HG03103 (cell line): Measurements from ENCODE around the gene CWC27.
"Not testable (repeated sequence)": the region's sequence is repeated elsewhere in the genome, so short reads cannot be mapped to it uniquely, and the experiment has no call there.

Source experiments
- ATAC-seq: cut with Tn5 transposase; IDR thresholded peaks from one replicate; pipeline ENCODE4 v1.9.1; 2021; ENCODE audit warnings: low read depth; ENCODE audit not compliant: unreplicated experiment

CWC27 gene

GRCh38 chr5:64784451-64785025 lies 15.8 kb downstream of the CWC27 start:
- peak; percentile 89 for ATAC-seq

GRCh38 chr5:64786372-64786771 lies 17.6 kb downstream of the CWC27 start:
- ATAC-seq, result no peak

GRCh38 chr5:64788156-64788555 lies 19.4 kb downstream of the CWC27 start:
- no peak for ATAC-seq

DNA sequence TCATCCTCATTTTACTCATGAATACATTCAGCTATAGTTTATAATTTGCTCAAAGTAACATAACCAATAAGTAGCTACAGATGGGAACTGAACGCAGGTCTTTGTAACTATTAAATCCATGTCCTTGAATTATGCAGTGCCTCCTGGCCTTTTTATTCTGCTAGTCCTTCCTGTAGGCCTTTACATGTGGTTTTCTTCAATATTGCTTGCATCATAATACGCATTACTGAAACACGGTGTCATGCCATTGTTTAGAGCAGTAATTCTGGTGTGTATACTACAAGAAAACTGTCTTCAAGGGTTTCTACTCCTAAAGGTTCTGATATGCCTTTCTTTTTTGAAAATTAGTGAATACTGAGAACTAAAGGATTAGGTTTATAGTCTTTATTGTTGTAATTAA lies 20.7 kb downstream of the CWC27 start:
- ATAC-seq, result no peak

DNA sequence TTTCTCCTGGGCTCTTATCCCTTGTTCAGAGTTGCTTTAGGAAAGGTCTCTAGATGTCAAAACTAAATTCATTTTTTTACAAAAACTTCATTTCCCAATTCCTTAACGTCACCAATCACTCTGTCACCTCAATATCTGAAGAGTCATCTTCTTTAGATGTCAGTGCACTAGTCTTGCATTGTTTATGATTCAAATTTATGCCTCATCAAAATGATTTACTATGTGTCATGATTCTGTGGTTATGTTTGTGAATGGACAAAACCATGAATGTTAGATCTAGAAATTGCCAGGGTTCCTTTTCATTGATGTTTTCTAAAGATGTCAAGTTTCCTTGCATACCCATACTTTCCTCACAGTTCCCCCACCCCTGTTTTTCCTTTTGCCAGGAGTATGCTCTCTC lies 21.5 kb downstream of the CWC27 start:
- no peak for ATAC-seq

DNA sequence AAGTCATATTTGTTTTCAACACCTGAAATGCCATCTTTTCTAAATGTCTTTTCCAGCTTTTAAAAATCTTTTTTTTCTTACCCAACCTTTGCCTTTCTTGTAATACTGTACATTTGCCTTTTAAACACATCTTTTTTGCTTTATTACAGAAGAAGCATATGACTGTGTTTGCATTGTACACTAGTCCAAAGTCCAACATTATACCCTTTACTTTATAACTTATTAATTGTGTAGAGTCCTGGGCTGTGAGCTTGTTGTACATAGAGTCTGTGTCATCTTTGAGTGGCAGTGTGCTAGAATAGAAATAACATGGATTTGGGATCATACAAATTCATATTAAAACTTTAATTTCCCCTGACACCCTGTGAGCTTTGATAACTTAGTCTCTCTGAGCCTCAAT lies 23.7 kb downstream of the CWC27 start:
- no peak for ATAC-seq

GRCh38 chr5:64794053-64794770 lies 25.5 kb downstream of the CWC27 start:
- no peak for ATAC-seq

DNA sequence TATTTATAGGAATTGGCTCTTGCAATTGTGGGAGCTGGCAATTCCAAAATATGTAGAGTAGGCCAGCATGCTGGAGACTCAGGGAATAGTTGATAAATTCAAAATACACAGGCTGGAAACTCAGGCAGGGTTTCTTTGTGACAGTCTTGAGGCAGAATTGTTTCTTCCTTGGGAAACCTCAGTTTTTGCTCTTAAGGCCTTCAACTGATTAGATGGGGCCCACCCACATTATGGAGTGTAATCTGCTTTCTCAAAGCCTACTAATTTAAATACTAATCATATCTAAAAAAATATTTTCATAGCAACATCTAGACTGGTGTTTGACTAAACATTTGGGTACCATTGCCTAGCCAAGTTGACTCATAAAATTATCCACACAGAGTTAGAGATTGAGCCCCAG lies 27.6 kb downstream of the CWC27 start:
- ATAC-seq, result no peak

GRCh38 chr5:64800926-64801325 lies 32.2 kb downstream of the CWC27 start:
- no peak for ATAC-seq

DNA sequence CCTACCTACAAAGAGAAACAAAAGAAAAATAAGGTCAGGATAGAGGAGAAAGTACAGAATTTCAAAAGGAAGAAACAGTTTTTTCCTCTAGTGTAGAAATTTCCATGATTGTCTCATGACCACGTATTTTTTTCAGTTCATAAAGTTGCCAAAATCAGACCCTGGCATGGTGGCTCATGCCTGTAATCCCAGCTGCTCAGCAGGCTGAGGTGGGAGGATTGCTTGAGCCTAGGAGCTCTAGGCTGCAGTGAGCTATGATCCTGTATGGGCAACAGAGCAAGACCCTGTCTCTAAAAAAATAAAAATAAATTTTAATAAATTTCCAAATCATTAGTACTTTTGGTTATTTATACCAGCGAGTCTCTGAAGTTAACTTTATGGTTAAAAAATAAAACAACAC lies 37.8 kb downstream of the CWC27 start:
- ATAC-seq, result no peak

DNA sequence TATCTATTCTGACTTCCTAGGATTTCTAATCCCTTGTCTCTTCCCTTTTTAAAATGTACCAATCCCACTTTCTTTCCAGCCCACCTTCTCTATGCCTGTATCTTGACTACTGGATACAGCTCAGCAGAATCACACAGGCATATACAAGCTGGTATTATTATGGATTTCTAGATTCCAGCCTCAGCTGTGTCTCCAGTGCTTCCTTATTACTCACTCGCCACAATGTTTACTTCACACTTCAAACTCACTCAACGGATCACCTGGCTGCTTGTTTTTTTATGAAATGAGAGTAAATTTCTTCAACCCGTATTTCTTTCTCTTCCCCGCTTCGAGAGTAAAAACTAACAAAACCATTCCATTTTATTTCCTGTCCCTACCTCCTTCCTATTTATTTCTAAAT lies 38.8 kb downstream of the CWC27 start:
- no peak for ATAC-seq

- ATAC-seq, result no peak
Measured at GRCh38 chr5:64811050-64811640, 42.4 kb downstream of the CWC27 start.

DNA sequence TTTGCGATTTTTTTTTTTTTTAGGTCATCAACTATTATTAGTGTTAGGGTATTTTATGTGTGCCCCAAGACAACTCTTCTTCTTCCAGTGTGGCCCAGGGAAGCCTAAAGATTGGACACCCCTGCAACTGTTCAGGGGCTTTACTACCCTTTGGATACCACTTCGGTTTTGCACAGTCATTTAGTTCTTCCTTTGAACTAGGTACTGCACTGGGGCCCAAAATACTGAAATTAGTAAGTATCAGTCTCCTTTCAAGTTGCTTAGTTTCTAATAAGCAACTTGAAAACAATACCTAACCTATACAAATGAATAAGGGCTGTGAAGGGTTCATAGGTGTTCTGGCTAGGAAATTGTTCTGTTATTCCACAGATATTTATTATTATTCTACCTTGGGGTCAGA lies 45.3 kb downstream of the CWC27 start:
- ATAC-seq, result peak; percentile 94

GRCh38 chr5:64818245-64818644 lies 49.5 kb downstream of the CWC27 start:
- no peak for ATAC-seq

DNA sequence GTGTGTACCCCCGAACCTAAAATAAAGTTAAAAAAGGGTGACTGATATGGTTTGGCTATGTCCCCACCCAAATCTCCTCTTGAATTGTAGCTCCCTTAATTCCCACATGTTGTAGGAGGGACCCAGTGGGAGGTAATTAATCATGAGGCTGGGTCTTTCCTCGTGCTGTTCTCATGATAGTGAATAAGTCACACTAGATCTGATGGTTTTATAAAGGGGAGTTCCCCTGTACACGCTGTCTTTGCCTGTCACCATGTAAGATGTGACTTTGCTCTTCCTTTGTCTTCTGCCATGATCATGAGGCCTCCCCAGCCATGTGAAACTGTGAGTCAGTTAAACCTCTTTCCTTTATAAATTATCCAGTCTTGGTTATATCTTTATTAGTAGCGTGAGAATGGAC lies 50.6 kb downstream of the CWC27 start:
- ATAC-seq, result not testable (repeated sequence)

- ATAC-seq, result no peak
Measured at GRCh38 chr5:64822320-64822719, 53.6 kb downstream of the CWC27 start.

- ATAC-seq, result no peak
Measured at GRCh38 chr5:64826541-64826940, 57.8 kb downstream of the CWC27 start.

DNA sequence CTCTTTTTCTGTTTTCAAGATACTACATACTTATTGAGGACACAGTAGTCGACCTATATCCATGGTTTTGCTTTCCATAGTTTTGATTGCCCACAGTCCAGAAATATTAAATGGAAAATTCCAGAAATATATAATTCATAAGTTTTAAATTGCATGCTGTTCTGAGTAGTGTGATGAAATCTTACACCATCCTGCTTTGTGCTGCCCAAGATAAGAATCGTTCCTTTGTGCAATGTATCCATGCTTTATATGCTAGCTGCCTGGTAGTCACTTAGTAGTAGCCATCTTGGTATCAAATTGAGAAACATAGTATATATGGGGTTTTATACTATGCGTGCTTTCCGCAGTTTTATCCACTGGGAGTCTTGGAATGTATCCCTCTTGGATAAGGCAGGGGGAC lies 59.0 kb downstream of the CWC27 start:
- ATAC-seq, result no peak

- not testable (repeated sequence) for ATAC-seq
Measured at GRCh38 chr5:64830650-64831049, 61.9 kb downstream of the CWC27 start.

GRCh38 chr5:64831996-64832395 lies 63.3 kb downstream of the CWC27 start:
- ATAC-seq, result no peak

- ATAC-seq, result no peak
Measured at GRCh38 chr5:64834037-64834436, 65.3 kb downstream of the CWC27 start.

- no peak for ATAC-seq
Measured at GRCh38 chr5:64834611-64835010, 65.9 kb downstream of the CWC27 start.
